Ovary (tissue), 3 donors: ENCODE measurements around the gene CD81.

ENCODE experiments used
- EP300 ChIP-seq: sonication (generic); formaldehyde crosslinking; IDR thresholded peaks from one replicate; pipeline ENCODE4 v1.6.1; 2017; ENCODE audit warnings: antibody characterized with exemption
- TF ChIP-seq, protein P1 (sequence below), 3 donors: fragments of 450-650 bp in 2 of 3; fragments of 200-600 bp in 1 of 3; IDR thresholded peaks; one replicate each; pipeline versions ENCODE4 v1.5.1 to v1.8.0; 2016 to 2022; ENCODE audit warnings: antibody characterized with exemption in 3 of 3, mild to moderate bottlenecking in 1 of 3
- donor health status: DM: no; HTN: no; CAD: no.

DNA sequence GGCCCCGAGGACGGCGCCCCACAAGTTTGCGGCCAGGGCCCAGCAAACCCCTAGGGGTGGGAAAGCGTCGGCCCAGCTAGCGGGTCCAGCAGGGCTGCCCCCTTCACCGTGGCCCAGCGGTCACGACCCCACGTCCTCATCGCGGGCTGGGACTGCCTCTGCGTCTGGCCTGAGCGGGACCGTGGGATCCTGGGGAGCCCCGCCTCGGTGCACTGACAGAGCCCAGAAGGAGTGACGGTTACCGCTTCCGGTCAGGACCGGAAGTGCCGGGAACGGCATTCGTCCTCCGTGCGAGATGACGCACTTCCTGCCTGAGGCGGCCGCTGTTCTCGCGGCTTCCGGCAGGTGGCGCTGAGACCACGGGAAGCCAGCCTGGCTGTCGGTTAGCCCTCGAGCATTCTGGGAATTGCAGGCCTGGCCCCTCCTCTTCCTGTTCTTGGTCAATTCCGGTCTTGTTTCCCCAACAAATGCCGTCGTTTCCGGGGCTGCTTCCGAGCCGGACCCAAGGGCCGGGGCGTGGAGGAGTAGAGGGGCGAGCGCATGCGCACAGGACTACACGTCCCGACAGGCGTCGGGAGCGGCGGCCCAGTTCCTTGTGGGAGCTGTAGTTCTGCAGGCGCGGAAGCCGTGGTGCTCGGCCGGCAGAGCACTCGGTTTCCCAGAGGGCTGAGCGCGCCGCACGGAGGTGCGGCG, 23.1 kb downstream of the CD81 start, which contains the start of gene TSSC4:
- TF ChIP-seq, protein P1, sequence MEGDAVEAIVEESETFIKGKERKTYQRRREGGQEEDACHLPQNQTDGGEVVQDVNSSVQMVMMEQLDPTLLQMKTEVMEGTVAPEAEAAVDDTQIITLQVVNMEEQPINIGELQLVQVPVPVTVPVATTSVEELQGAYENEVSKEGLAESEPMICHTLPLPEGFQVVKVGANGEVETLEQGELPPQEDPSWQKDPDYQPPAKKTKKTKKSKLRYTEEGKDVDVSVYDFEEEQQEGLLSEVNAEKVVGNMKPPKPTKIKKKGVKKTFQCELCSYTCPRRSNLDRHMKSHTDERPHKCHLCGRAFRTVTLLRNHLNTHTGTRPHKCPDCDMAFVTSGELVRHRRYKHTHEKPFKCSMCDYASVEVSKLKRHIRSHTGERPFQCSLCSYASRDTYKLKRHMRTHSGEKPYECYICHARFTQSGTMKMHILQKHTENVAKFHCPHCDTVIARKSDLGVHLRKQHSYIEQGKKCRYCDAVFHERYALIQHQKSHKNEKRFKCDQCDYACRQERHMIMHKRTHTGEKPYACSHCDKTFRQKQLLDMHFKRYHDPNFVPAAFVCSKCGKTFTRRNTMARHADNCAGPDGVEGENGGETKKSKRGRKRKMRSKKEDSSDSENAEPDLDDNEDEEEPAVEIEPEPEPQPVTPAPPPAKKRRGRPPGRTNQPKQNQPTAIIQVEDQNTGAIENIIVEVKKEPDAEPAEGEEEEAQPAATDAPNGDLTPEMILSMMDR (IDR thresholded peaks at IDR 0.05), result peak; percentile 97 to 99 (median 98)
- peak; percentile 99 for TF ChIP-seq EP300
